ENCODE measurements around the gene SLC8A1. TPM values are rescaled to one million over a fixed set of nuclear protein-coding genes. Genes with fewer than 3 reads are reported as not detected.

Gene SLC8A1
- polyA plus RNA-seq, 4 donors: 67.4 to 72.0 (median 68.1) TPM

GRCh38 chr2:40210968-40211353 is 240.9 kb downstream of the SLC8A1 start:
- no peak for DNase-seq (ENCODE audit: low read depth in 4 of 4, low spot score in 3 of 4)

DNA sequence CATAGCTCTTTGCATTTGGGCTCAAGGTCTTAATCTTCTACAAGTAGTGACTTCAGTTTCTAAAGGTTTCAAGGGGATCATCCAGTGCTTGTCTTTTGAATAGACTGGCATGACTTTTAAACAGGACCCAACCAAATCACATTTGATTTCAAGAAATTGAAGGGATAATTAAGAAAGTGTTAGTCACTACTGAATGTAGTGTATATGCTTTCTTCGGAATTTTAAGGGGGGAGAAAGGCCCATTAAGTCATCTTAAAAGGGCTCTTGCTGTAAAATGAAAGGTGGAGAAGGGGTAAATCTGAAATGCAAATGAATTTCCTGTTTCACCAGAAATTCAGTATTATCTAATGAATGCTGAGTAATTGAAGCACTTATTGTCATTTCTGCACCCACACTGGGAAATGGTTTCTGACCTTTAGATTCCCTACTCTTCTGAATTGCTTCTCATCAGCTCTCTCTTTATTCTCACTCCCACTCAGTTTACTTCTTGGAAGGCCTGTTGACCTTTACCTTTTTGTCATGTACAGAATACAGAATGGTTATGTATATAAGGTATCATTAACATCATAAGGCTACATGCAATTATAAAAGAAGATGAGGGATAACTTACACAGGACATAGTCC is 241.4 kb downstream of the SLC8A1 start:
- DNase-seq (ENCODE audit: low read depth in 4 of 4, low spot score in 3 of 4): no peak

- DNase-seq (ENCODE audit: low read depth in 4 of 4, low spot score in 3 of 4): no peak
These were observed 242.1 kb downstream of the SLC8A1 start for GRCh38 chr2:40209761-40210160.

DNA sequence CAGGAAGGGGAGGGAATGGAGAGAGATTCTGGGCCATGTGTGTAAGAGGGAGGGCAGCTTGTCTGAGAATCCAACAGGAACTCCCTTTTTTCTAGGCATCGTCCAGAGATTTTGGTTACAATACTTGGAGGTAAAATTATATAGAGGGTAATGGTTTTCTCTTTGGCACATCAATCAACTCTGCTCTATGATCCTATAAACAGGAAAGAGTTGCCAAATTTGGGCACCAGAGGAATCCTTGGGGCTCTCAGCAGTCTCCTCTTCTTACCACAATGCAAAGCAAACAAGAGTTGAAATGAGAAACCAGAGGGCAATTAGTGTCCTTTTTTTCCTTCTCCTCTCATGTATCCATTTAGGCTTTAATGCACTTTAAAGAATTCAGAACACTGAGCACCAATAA is 243.4 kb downstream of the SLC8A1 start:
- no peak for DNase-seq (ENCODE audit: low read depth in 4 of 4, low spot score in 3 of 4)

- DNase-seq (ENCODE audit: low read depth in 4 of 4, low spot score in 3 of 4): no peak
These were observed 247.6 kb downstream of the SLC8A1 start for GRCh38 chr2:40204268-40204667.

GRCh38 chr2:40202798-40203400 is 249.0 kb downstream of the SLC8A1 start:
- DNase-seq (ENCODE audit: low read depth in 4 of 4, low spot score in 3 of 4): no peak

- DNase-seq (ENCODE audit: low read depth in 4 of 4, low spot score in 3 of 4): no peak
These were observed 250.5 kb downstream of the SLC8A1 start for GRCh38 chr2:40201425-40201824.

GRCh38 chr2:40200366-40200915 is 251.4 kb downstream of the SLC8A1 start:
- no peak for DNase-seq (ENCODE audit: low read depth in 4 of 4, low spot score in 3 of 4)

- no peak for DNase-seq (ENCODE audit: low read depth in 4 of 4, low spot score in 3 of 4)
These were observed 252.1 kb downstream of the SLC8A1 start for GRCh38 chr2:40199771-40200170.

GRCh38 chr2:40197121-40197520 is 254.8 kb downstream of the SLC8A1 start:
- DNase-seq (ENCODE audit: low read depth in 4 of 4, low spot score in 3 of 4): no peak

DNA sequence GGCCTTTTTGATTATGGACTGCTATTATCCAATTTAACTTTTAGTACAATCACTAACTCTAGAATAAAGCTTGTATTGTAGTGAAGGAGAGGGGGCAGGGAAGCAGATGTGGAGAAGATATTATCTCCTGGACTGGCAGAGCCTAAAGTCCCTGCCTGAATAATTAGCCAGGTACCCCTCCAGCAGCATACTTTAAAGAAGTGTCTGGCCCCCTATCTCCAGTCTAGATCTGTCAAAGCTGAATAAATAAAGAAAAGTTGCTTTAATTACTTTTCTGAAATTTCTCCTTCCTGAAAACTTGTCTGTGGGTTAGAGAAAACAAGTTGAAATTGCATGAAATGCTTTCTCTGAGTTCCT is 258.2 kb downstream of the SLC8A1 start:
- DNase-seq (ENCODE audit: low read depth in 4 of 4, low spot score in 3 of 4): no peak

- DNase-seq (ENCODE audit: low read depth in 4 of 4, low spot score in 3 of 4): no peak
These were observed 258.8 kb downstream of the SLC8A1 start for GRCh38 chr2:40192864-40193669.

GRCh38 chr2:40190457-40190856 is 261.4 kb downstream of the SLC8A1 start:
- DNase-seq (ENCODE audit: low read depth in 4 of 4, low spot score in 3 of 4): no peak

DNA sequence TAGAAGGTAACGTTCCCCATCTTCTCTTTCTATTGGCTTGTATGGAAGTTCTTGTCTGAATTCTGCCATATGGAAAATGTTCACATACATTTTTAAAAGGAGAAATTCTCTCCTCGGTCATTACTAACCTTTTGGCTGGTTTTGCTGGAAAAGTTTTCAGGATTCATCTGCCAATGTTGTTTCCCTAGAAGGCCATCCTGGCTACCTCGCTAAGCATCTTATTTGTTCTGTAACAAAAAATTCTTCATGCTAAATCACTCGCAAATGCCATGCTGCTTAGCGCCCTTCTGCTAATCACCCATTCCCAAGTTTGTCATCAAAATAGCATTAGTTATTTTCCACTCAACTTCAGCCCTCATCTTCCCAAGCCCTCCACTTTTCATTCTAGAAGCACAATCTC is 262.0 kb downstream of the SLC8A1 start:
- no peak for DNase-seq (ENCODE audit: low read depth in 4 of 4, low spot score in 3 of 4)

DNA sequence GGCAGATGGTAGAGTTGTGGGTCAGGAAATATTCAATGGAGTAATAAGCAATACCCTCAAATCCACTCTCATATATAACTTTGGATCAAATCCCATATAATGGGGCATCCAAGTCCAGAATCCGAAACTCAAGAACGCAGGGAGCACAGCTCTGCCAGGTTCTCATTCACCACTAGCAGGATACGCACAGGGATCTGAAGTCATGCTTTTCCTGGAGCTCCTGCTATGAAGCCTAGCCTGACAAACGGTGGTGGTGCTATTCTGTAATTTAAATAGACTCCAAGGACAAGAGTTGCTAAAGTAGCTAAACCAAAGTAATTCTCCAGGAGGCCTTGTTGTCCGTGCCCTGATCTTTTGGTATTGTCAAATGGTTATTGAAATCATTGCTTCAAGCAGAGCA is 264.8 kb downstream of the SLC8A1 start:
- no peak for DNase-seq (ENCODE audit: low read depth in 4 of 4, low spot score in 3 of 4)

- DNase-seq (ENCODE audit: low read depth in 4 of 4, low spot score in 3 of 4): no peak
These were observed 267.3 kb downstream of the SLC8A1 start for GRCh38 chr2:40184551-40184950.

- DNase-seq (ENCODE audit: low read depth in 4 of 4, low spot score in 3 of 4): no peak
These were observed 270.0 kb downstream of the SLC8A1 start for GRCh38 chr2:40181855-40182254.

DNA sequence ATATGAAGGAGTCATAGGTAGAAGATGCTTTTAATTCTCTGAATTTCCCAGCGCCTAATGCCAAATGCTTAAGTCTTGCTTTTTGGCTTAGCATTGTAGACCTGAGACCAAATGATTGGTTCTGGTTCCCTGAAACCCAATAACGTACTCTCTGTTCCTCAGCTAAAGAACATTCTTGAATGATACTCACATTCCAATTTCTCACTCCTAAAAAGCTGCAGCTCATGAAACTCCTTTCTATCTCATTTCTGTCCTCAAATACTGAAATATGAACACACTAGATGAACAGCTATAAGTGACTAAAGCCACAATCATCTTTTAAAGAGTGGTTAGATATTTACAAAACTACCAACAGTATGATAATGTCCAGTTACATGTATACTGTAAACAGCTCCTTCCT is 272.1 kb downstream of the SLC8A1 start:
- no peak for DNase-seq (ENCODE audit: low read depth in 4 of 4, low spot score in 3 of 4)

DNA sequence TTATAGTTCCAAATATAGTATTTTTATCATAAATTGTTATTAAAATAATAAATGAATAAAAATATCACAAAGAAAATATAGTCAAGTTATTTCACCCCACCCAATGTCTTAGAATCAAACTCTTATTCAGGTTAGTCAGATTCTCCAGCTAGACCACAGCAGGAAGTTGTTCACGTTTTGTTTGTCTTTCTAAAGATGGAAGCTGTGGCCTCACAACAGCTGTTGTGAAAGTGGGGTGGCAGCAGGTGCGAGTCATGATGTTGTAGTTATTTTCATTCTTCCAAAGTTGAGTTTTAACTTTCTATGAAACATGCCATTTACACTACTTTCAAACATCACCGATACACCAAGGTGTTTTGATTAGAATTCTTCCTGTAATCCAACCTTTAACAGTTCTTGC is 272.9 kb downstream of the SLC8A1 start:
- DNase-seq (ENCODE audit: low read depth in 4 of 4, low spot score in 3 of 4): no peak

DNA sequence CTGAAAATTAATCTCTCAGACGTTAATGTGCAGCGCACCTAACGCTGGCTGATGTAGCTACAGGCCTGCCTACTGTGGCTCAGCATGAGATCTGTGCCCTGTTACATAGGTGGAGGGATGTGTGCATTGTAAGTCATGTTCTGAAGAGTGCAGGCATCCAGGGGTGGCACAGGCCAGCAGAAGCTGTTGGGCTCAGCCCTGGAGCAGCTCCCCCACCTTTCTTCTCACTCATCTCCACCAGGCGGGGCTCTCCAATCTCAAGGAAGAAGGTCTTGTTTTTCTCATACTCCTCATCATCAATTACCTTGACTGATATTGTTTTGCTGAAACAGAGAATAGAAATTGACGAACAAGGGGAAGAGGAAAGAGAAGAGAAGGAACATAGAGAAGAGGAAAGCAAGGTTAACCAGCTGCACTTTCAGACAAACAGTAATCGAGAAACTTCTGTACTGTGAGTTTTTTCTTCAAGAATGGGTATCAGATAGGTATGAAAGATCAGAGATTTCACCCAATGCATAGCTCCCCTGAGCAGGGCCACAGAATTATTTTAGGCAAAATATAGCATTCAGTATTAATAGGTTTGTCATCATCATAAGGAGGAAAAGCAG is 273.6 kb downstream of the SLC8A1 start:
- DNase-seq (ENCODE audit: low read depth in 4 of 4, low spot score in 3 of 4): no peak

DNA sequence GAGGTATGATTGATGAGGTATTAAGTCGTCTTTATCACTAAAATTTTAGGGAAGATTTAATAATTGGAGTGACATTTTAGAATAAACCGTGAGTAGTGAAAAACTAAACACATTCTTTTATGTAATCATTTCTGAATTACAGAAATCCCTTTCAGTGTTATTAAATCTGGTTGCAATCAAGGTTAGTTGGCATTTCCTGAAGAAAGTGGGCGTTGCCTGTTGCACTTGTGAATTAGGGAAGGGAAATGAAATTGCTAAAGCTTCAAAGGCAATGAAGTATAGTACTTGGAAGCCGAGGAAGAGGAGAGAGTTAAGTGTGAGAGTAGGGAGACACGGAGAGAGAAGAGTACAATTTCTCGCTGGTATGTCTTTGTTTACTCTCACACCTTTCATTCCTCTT is 274.5 kb downstream of the SLC8A1 start:
- DNase-seq (ENCODE audit: low read depth in 4 of 4, low spot score in 3 of 4): no peak
